GM19397 (cell line): ENCODE measurements around the gene SRGAP2B.
A peak's percentile ranks its signal among the peaks of the same experiment; 100 is the strongest.
"Not testable (repeated sequence)": the region's sequence is repeated elsewhere in the genome, so short reads cannot be mapped to it uniquely, and the experiment has no call there.

Experiments used
- ATAC-seq: cut with Tn5 transposase; IDR thresholded peaks from one replicate; pipeline ENCODE4 v1.9.1; 2021; ENCODE audit warnings: mild to moderate bottlenecking, moderate library complexity; ENCODE audit not compliant: unreplicated experiment

SRGAP2B gene

GRCh38 chr1:145095284-145096057 lies at the start of gene SRGAP2B, which contains the start of gene FAM72D:
TSS of gene SRGAP2B (minus strand) at chr1:145095328. CDS start at chr1:145092901, 2,427 bp downstream.
TSS of gene FAM72D (plus strand) at chr1:145095974. CDS start at chr1:145096848, 874 bp downstream.
- peak; percentile 83 for ATAC-seq

- not testable (repeated sequence) for ATAC-seq
These were observed 49.3 kb upstream of the SRGAP2B start for GRCh38 chr1:145144264-145144913.

- not testable (repeated sequence) for ATAC-seq
These were observed 45.4 kb upstream of the SRGAP2B start for GRCh38 chr1:145140549-145140948.

- ATAC-seq = not testable (repeated sequence)
These were observed 39.3 kb upstream of the SRGAP2B start for GRCh38 chr1:145134476-145134875.

GRCh38 chr1:145128697-145129469 lies 33.8 kb upstream of the SRGAP2B start:
- ATAC-seq = not testable (repeated sequence)

- not testable (repeated sequence) for ATAC-seq
These were observed 32.0 kb upstream of the SRGAP2B start for GRCh38 chr1:145127144-145127543.

GRCh38 chr1:145125112-145125511 lies 30.0 kb upstream of the SRGAP2B start:
- ATAC-seq = not testable (repeated sequence)

GRCh38 chr1:145123992-145124641 lies 29.0 kb upstream of the SRGAP2B start:
- ATAC-seq = not testable (repeated sequence)

- not testable (repeated sequence) for ATAC-seq
These were observed 27.9 kb upstream of the SRGAP2B start for GRCh38 chr1:145123062-145123395.

GRCh38 chr1:145122344-145123061 lies 27.4 kb upstream of the SRGAP2B start:
- ATAC-seq = not testable (repeated sequence)

- not testable (repeated sequence) for ATAC-seq
These were observed 24.7 kb upstream of the SRGAP2B start for GRCh38 chr1:145119842-145120241.

GRCh38 chr1:145115587-145116493 lies 20.7 kb upstream of the SRGAP2B start:
- not testable (repeated sequence) for ATAC-seq

- ATAC-seq = not testable (repeated sequence)
These were observed 19.5 kb upstream of the SRGAP2B start for GRCh38 chr1:145114560-145115057.

GRCh38 chr1:145112703-145113102 lies 17.6 kb upstream of the SRGAP2B start:
- not testable (repeated sequence) for ATAC-seq

GRCh38 chr1:145111674-145112073 lies 16.5 kb upstream of the SRGAP2B start:
- not testable (repeated sequence) for ATAC-seq

- not testable (repeated sequence) for ATAC-seq
These were observed 8.2 kb upstream of the SRGAP2B start for GRCh38 chr1:145103294-145103693.

- ATAC-seq = not testable (repeated sequence)
These were observed 6.6 kb upstream of the SRGAP2B start for GRCh38 chr1:145101725-145102124.

- peak; percentile 6 for ATAC-seq
These were observed 395 bp downstream of the SRGAP2B start for GRCh38 chr1:145094655-145095211.
